AG10803 (cell line): Measurements from ENCODE around the gene FOXN1.

Source experiments
- DNase-seq: peaks from one replicate; pipeline ENCODE4 v3.0.0; 2010; ENCODE audit warnings: low read depth
- H3K4me3 ChIP-seq: 2 replicates; pipeline ENCODE4 v1.5.1; 2011; ENCODE audit warnings: mild to moderate bottlenecking, low read length, control low read depth
- CTCF ChIP-seq: conservative IDR thresholded peaks from 2 replicates; pipeline ENCODE4 v1.5.1; 2011; ENCODE audit warnings: mild to moderate bottlenecking, low read length, control low read depth, inconsistent platforms

FOXN1 gene

DNA sequence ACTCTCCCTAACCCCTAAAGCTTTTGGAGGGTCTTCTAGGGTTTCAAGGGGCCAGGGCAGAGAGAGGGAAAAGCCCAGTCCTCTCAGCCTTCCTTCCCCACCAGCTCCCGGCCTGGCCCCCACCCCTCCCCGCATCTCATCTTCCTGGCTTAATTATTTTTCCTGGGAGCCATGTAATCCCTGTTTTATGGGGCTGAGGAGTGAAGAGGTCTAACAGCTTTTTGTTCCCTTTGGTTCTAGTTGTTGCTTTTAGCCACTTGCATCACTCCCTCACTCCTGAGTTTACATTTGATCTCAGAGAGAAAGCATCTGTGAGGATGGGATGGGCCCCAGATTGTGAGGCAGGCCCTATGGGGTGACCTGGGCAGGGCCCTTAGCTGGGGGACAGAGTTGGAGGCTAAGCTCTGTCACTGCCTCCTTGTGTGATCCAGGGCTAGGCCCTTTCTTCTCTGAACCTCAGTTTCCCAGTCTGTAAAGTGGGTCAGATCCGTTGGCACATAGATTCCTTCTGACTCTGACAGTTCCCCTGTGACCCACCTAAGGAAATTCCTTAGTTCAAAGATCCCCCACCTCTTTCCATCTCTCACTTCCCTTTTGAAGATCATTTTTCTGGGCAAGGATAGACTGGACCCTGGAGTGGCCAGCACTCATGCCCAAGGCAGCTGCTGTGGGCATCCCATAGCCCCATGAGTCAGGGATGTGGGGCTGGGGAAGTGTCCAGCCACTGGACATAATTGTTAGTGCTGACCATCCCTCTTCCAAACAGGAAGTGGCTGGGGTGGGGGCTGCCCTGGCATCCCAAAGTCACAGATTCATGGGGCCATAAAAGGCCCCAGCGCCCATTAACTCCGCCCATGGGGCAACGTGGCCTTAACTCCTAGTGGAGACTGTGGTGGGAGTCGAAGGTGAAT lies 26.2 kb downstream of the FOXN1 start:
- DNase-seq, result no peak
- H3K4me3 ChIP-seq, result no peak overlapping the region
- TF ChIP-seq CTCF, result no peak

GRCh38 chr17:28533091-28533807 lies 27.1 kb downstream of the FOXN1 start:
- DNase-seq, result no peak
- no peak for TF ChIP-seq CTCF
- no peak overlapping the region for H3K4me3 ChIP-seq

GRCh38 chr17:28534740-28535375 lies 28.7 kb downstream of the FOXN1 start:
- no peak for TF ChIP-seq CTCF
- no peak for DNase-seq
- no peak overlapping the region for H3K4me3 ChIP-seq

DNA sequence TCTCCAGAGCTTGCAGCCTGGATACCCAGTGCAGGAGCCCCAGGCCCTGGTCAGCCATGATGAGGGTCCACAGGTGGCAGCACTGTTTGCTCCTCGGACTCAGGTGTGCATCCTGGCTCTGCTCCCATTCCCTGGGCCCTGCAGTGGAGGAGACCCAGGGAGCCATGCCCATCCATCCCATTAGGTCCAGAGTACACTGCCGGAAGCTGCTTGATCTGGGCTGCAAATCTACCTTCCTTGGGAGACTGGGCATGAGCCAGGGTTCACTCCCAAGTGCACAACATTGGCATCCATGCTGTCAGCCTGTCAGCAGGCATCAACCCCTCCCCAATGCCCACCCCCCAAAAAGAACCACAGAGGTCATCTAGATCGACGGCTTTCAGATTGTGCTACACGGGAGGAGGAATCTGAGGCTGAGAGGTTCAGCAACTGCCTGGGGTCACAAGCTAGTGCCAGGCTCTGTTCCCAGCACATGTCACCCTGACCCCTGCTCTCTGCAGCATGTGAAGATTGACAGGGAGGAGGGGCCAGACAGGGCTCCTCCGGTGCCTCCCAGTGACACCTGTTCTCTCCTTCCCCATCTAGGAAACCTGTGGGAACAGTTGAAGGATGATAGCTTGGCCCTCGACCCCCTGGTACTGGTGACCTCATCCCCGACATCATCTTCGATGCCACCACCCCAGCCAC lies 30.5 kb downstream of the FOXN1 start:
- no peak for TF ChIP-seq CTCF
- DNase-seq, result no peak
- no peak overlapping the region for H3K4me3 ChIP-seq

DNA sequence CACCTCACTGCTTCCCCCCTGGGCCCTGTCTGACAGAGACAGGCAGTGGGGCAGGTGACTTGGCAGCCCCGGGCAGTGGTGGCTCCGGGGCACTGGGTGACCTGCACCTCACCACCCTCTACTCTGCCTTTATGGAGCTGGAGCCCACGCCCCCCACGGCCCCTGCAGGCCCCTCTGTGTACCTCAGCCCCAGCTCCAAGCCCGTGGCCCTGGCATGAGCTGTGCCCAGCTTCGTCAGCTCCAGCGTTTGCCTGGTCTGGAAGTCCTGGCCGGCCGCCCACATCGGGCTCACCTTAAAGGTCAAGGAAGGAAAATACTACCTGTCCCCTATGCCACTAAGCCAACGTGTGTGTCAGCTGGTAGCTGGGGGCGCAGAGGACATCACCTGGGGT lies 31.1 kb downstream of the FOXN1 start:
- DNase-seq, result no peak
- TF ChIP-seq CTCF, result no peak
- H3K4me3 ChIP-seq, result no peak overlapping the region

DNA sequence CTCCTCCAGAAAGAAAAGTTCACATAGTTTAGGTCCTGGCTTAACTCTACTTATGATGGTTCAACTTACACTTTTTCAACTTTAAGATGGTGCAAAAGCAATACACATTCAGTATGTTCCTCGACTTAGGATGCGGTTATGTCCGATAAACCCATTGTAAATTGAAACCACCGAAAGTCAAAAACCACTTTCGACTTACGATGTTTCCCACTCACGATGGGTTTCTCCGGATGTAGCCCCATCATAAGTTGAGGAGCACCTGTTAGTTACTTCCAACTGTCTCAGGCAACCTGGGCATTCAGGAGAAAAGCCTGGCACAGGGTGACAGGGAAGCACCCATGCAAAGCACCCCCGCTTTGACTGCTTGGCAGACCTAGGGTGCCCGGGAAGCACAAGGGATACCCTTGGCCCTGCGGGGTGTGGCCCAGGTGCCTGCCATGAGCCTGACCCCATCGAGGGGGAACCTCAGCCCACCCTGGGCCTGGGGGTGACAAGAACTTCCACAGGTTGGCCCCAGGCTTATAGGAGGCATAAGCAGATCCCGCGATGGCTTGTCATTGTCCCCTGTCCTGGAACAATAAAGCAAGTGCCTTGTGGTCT lies 32.2 kb downstream of the FOXN1 start:
- no peak for DNase-seq
- H3K4me3 ChIP-seq, result no peak overlapping the region

More for the DNA sequence above, 32.2 kb downstream of the FOXN1 start:
- TF ChIP-seq CTCF, result no peak
